OCI-LY7 (cell line): ENCODE measurements around the gene ICAM1.

Experiments
- CTCF ChIP-seq: fragments of 200-600 bp; sonication (generic); conservative IDR thresholded peaks from 2 replicates; pipeline ENCODE4 v1.5.1; 2014; ENCODE audit warnings: mild to moderate bottlenecking, antibody characterized with exemption, low read length, moderate library complexity, mixed read lengths
- EZH2phosphoT487 ChIP-seq: fragments of 200-600 bp; sonication (generic); IDR thresholded peaks from 2 replicates; pipeline ENCODE4 v1.6.1; 2018; ENCODE audit warnings: low read depth, borderline replicate concordance, mild to moderate bottlenecking, mixed run types, antibody characterized with exemption, low read length, moderate library complexity, mixed read lengths

- TF ChIP-seq CTCF = peak; percentile 94
- no peak for TF ChIP-seq EZH2phosphoT487
Measured at GRCh38 chr19:10269333-10270179, 1.4 kb upstream of the ICAM1 start.
